ENCODE measurements around the gene SLC12A9.
"Not testable (repeated sequence)": the region's sequence is repeated elsewhere in the genome, so short reads cannot be mapped to it uniquely, and the experiment has no call there.

SLC12A9 gene

GRCh38 chr7:100900978-100901377 is 48.5 kb downstream of the SLC12A9 start:
- no peak for TF ChIP-seq CTCF (IDR thresholded peaks at IDR 0.05; ENCODE audit: borderline replicate concordance, insufficient read depth, low read depth, low read length)
- no peak overlapping the region for H3K4me3 ChIP-seq (ENCODE audit: low read depth, low read length)

DNA sequence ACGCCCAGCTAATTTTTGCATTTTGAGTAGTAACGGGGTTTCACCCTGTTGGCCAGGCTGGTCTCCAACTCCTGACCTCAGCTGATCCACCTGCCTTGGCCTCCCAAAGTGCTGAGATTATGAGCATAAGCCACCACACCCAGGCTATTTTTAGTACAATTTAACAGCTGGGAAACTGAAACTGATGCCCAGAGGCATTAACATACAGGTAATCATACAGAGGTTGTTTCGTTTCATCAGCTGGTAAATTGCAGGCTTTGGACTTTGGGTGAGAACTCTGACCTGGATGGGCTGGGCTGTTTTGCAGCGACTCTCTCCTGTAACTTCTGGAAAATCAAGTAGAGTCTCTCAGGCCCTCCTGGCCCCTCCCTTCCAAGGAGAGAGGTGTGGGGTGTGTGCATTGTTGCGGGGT is 49.4 kb downstream of the SLC12A9 start:
- TF ChIP-seq CTCF (IDR thresholded peaks at IDR 0.05; ENCODE audit: borderline replicate concordance, insufficient read depth, low read depth, low read length), result no peak
- H3K4me3 ChIP-seq (ENCODE audit: low read depth, low read length), result no peak overlapping the region

- H3K4me3 ChIP-seq (ENCODE audit: low read depth, low read length), result no peak overlapping the region
- TF ChIP-seq CTCF (IDR thresholded peaks at IDR 0.05; ENCODE audit: borderline replicate concordance, insufficient read depth, low read depth, low read length), result no peak
Observed at GRCh38 chr7:100902638-100903037, 50.1 kb downstream of the SLC12A9 start.

- H3K4me3 ChIP-seq (ENCODE audit: low read depth, low read length), result no peak overlapping the region
- no peak for TF ChIP-seq CTCF (IDR thresholded peaks at IDR 0.05; ENCODE audit: borderline replicate concordance, insufficient read depth, low read depth, low read length)
Observed at GRCh38 chr7:100908512-100908911, 56.0 kb downstream of the SLC12A9 start.

GRCh38 chr7:100910443-100910842 is 57.9 kb downstream of the SLC12A9 start:
- H3K4me3 ChIP-seq (ENCODE audit: low read depth, low read length), result not testable (repeated sequence)

DNA sequence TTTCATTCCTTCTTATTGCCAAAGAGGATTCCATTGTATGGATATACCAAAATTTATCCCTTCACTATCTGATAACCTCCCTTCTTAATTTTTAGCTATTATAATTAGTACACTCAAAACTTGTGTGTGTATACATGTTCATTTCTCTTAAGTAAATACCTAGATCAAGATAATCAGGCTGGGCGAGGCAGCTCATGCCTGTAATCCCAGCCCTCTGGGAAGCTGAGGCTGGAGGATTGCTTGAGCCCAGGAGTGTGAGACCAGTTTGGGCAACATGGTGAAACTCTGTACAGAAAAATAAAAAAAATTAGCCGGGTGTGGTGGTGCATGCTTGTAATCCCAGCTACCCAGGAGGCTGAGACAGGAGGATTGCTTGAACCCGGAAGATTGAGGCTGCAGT is 59.0 kb downstream of the SLC12A9 start:
- no peak for TF ChIP-seq CTCF (IDR thresholded peaks at IDR 0.05; ENCODE audit: borderline replicate concordance, insufficient read depth, low read depth, low read length)
- no peak overlapping the region for H3K4me3 ChIP-seq (ENCODE audit: low read depth, low read length)

GRCh38 chr7:100914208-100914878 is 61.8 kb downstream of the SLC12A9 start:
- TF ChIP-seq CTCF (IDR thresholded peaks at IDR 0.05; ENCODE audit: borderline replicate concordance, insufficient read depth, low read depth, low read length), result no peak

More at GRCh38 chr7:100914208-100914878, 61.8 kb downstream of the SLC12A9 start:
- H3K4me3 ChIP-seq (ENCODE audit: low read depth, low read length), result no peak overlapping the region
